OCI-LY7 (cell line): ENCODE data around the gene SEPSECS. TPM values are rescaled to one million over a fixed set of nuclear protein-coding genes. Genes with fewer than 3 reads are reported as not detected.

ENCODE experiments used
- BruUV-seq: library from RNA; stranded (reverse); fragments of 400-500 nt; replicated peaks from 2 replicates; lab custom pipeline; 2021; lab: Mats Ljungman, UMichigan
- CTCF ChIA-PET: fragments of 300-600 bp; sonication (Branson Sonifier 250); formaldehyde crosslinking; loops from one replicate; lab custom pipeline; 2022; ENCODE audit warnings: antibody characterized with exemption; ENCODE audit not compliant: unreplicated experiment; lab: Charles Lee
- POLR2A ChIA-PET: fragments of 300-600 bp; sonication (Branson Sonifier 250); formaldehyde crosslinking; loops from one replicate; lab custom pipeline; 2022; ENCODE audit warnings: antibody characterized with exemption; lab: Charles Lee
- DNase-seq: peaks from one replicate; pipeline ENCODE4 v3.0.0-alpha.2; 2015; ENCODE audit warnings: low spot score
- H2AFZ ChIP-seq: fragments of 200-600 bp; sonication (generic), shearing (Covaris generic); 2 replicates; pipeline ENCODE4 v1.6.1; 2014; ENCODE audit warnings: mild to moderate bottlenecking, antibody characterized with exemption, low read length, moderate library complexity
- H3K27ac ChIP-seq: fragments of 200-600 bp; sonication (generic); 2 replicates; pipeline ENCODE4 v1.5.1; 2014; ENCODE audit warnings: mixed run types, low read depth, mild to moderate bottlenecking, moderate library complexity, low read length, inconsistent platforms; ENCODE audit not compliant: poor library complexity, severe bottlenecking
- H3K36me3 ChIP-seq: fragments of 200-600 bp; sonication (generic); 2 replicates; pipeline ENCODE4 v1.6.1; 2014; ENCODE audit warnings: mild to moderate bottlenecking, antibody characterized with exemption, low read length, moderate library complexity, mixed read lengths; ENCODE audit not compliant: insufficient read depth
- H3K4me1 ChIP-seq: fragments of 200-600 bp; sonication (generic); 2 replicates; pipeline ENCODE4 v1.5.1; 2014; ENCODE audit warnings: mild to moderate bottlenecking, low read length; ENCODE audit not compliant: insufficient read depth, poor library complexity, severe bottlenecking
- H3K4me2 ChIP-seq: fragments of 200-600 bp; sonication (generic); 2 replicates; pipeline ENCODE4 v1.6.1; 2014; ENCODE audit warnings: mild to moderate bottlenecking, low read length
- H3K4me3 ChIP-seq: fragments of 200-600 bp; sonication (generic); 2 replicates; pipeline ENCODE4 v1.5.1; 2014; ENCODE audit warnings: mild to moderate bottlenecking, low read depth, low read length; ENCODE audit not compliant: poor library complexity, severe bottlenecking
- H3K79me2 ChIP-seq: fragments of 200-600 bp; sonication (generic); 2 replicates; pipeline ENCODE4 v1.6.1; 2016; ENCODE audit warnings: low read depth, mild to moderate bottlenecking, low read length, moderate library complexity, mixed read lengths; ENCODE audit not compliant: insufficient read depth
- H3K9me2 ChIP-seq: fragments of 200-600 bp; sonication (generic); 2 replicates; pipeline ENCODE4 v1.6.1; 2016; ENCODE audit warnings: mild to moderate bottlenecking, low read length, mixed read lengths; ENCODE audit not compliant: insufficient read depth
- H3K9me3 ChIP-seq: fragments of 200-600 bp; sonication (generic); 2 replicates; pipeline ENCODE4 v1.6.1; 2014; ENCODE audit warnings: mild to moderate bottlenecking, mixed run types, low read length, mixed read lengths
- H4K20me1 ChIP-seq: fragments of 200-600 bp; sonication (generic); 2 replicates; pipeline ENCODE4 v1.6.1; 2014; ENCODE audit warnings: mild to moderate bottlenecking, antibody characterized with exemption, low read length, moderate library complexity, mixed read lengths; ENCODE audit not compliant: insufficient read depth
- EZH2phosphoT487 ChIP-seq: fragments of 200-600 bp; sonication (generic); IDR thresholded peaks from 2 replicates; pipeline ENCODE4 v1.6.1; 2018; ENCODE audit warnings: low read depth, borderline replicate concordance, mild to moderate bottlenecking, mixed run types, antibody characterized with exemption, low read length, moderate library complexity, mixed read lengths
- intact Hi-C: fragments of 100-400 bp; cut with micrococcal nuclease; formaldehyde crosslinking; loops from one replicate; pipeline ENCODE4 v1.10.0; 2022; ENCODE audit not compliant: unreplicated experiment
- total RNA-seq, 2 experiments: library from RNA; depleted of rRNA in 1 of 2; stranded (reverse); fragments of >200 nt in 1 of 2; shearing (Covaris generic) in 1 of 2; gene quantifications; 2 replicates each; pipeline ENCODE4 v1.2.3, GENCODE V29; 2014 to 2022
- TF ChIP-seq, protein P1 (sequence below): fragments of 200-600 bp; sonication (generic); conservative IDR thresholded peaks from 2 replicates; pipeline ENCODE4 v1.5.1; 2014; ENCODE audit warnings: mild to moderate bottlenecking, antibody characterized with exemption, low read length, moderate library complexity, mixed read lengths

SEPSECS gene
- total RNA-seq, 2 experiments from 2014 or later, result 5.0 to 13.0 TPM

DNA sequence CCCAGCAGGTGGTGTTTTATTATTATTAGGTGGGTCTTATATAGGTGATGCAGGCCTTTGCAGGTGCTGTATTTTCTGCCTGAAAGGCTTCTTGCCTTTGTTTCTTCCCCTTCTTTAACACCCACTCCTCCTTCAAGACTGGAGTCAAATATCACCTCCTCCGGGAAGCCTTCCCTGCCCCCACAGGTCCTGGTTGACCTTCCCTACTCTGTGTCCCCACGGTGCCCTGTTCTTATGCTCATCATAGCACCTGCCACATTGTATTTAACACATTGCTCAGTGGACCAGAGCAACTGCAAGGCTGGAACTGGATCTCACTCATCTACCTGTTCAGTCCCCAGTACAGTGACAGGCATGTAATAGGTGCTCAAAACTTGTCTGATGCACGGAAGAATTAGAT is 89.7 kb downstream of the SEPSECS start:
- no TSS peak for BruUV-seq
- ChIA-PET POLR2A (interaction anchor here (0.6 to 0.9 kb wide), 2 partner anchors 10 to 312 kb away, joined by 3 to 4 read pairs; no protein-coding TSS in a partner anchor), CTCF (no interaction called here)
- Histone ChIP-seq H4K20me1 (no peaks in the 10 kb centered on the region), H3K4me2 (no peak overlapping the region), H3K36me3 (no peaks in the 10 kb centered on the region), H3K9me3 (no peaks in the 10 kb centered on the region), H3K27ac (no peak overlapping the region), H3K4me1 (no peaks in the 10 kb centered on the region), H2AFZ (no peak overlapping the region), H3K79me2 (no peaks in the 10 kb centered on the region), H3K9me2 (no peaks in the 10 kb centered on the region), H3K4me3 (no peak overlapping the region)
- DNase-seq, result no peak
- intact Hi-C loops, result no loop called here
- TF ChIP-seq, protein P1, sequence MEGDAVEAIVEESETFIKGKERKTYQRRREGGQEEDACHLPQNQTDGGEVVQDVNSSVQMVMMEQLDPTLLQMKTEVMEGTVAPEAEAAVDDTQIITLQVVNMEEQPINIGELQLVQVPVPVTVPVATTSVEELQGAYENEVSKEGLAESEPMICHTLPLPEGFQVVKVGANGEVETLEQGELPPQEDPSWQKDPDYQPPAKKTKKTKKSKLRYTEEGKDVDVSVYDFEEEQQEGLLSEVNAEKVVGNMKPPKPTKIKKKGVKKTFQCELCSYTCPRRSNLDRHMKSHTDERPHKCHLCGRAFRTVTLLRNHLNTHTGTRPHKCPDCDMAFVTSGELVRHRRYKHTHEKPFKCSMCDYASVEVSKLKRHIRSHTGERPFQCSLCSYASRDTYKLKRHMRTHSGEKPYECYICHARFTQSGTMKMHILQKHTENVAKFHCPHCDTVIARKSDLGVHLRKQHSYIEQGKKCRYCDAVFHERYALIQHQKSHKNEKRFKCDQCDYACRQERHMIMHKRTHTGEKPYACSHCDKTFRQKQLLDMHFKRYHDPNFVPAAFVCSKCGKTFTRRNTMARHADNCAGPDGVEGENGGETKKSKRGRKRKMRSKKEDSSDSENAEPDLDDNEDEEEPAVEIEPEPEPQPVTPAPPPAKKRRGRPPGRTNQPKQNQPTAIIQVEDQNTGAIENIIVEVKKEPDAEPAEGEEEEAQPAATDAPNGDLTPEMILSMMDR, result no peak
- TF ChIP-seq EZH2phosphoT487, result no peak

Other genes starting within 250 kb of the SEPSECS start
- not detected in 2 replicates for gene CCDC149, start 247.4 kb downstream of the SEPSECS start, total RNA-seq (2014; rRNA removed; shearing (Covaris generic))
- gene CCDC149, start 247.4 kb downstream of the SEPSECS start, total RNA-seq (2022), result not detected in 2 replicates
- gene LGI2, start 129.5 kb downstream of the SEPSECS start, total RNA-seq (2014; rRNA removed; shearing (Covaris generic)), result not detected in 2 replicates
- not detected in 2 replicates for gene LGI2, start 129.5 kb downstream of the SEPSECS start, total RNA-seq (2022)
- gene PI4K2B, start 73.6 kb upstream of the SEPSECS start, total RNA-seq (2014; rRNA removed; shearing (Covaris generic)), result 40.4 and 40.7 TPM in 2 replicates
- gene PI4K2B, start 73.6 kb upstream of the SEPSECS start, total RNA-seq (2022), result 41.6 and 42.0 TPM in 2 replicates
- 12.4 and 14.9 TPM in 2 replicates for gene ZCCHC4, start 152.3 kb upstream of the SEPSECS start, total RNA-seq (2014; rRNA removed; shearing (Covaris generic))
- gene ZCCHC4, start 152.3 kb upstream of the SEPSECS start, total RNA-seq (2022), result 15.2 and 15.5 TPM in 2 replicates
- gene ANAPC4, start 216.8 kb upstream of the SEPSECS start, total RNA-seq (2014; rRNA removed; shearing (Covaris generic)), result 32.7 and 36.1 TPM in 2 replicates
- gene ANAPC4, start 216.8 kb upstream of the SEPSECS start, total RNA-seq (2022), result 47.6 and 50.6 TPM in 2 replicates